ENCODE data around the gene SPACDR. TPM values are rescaled to one million over a fixed set of nuclear protein-coding genes. Genes with fewer than 3 reads are reported as not detected.

The SPACDR gene
- total and polyA plus RNA-seq, 2 donors (not counting 1 experiment from before 2014, with no cell fraction given) = 2.1 to 3.7 TPM

- peak; percentile 79 for ATAC-seq (ENCODE audit: low read depth)
- POLR2A ChIA-PET = interaction anchor here (0.6 to 0.9 kb wide), 2 partner anchors 93 to 246 kb away, joined by 3 read pairs; no protein-coding TSS in a partner anchor
Observed at GRCh38 chr7:100493476-100494264, 29.6 kb upstream of the SPACDR start.

More at GRCh38 chr7:100493476-100494264, 29.6 kb upstream of the SPACDR start:
- H4K20me1 ChIP-seq (ENCODE audit: control insufficient read depth, insufficient read depth, low read length, poor library complexity, severe bottlenecking) = no peaks in the 10 kb centered on the region
- H3K36me3 ChIP-seq (replicated peaks in 1 of 2; ENCODE audit: control extremely low read depth in 1 of 2, control insufficient read depth in 1 of 2, extremely low read depth in 1 of 2, insufficient read depth in 2 of 2, low read length in 1 of 2) = no peaks in the 10 kb centered on the region
- H3K27me3 ChIP-seq (replicated peaks in 1 of 4; ENCODE audit: control extremely low read depth in 1 of 4, control insufficient read depth in 3 of 4, insufficient read depth in 4 of 4, low read length in 3 of 4) = peaks cover 0 to 41% (median 9%) of the 10 kb centered on the region in 4 experiments
- H3K27ac Mint-ChIP-seq = no peak overlapping the region
- peak overlapping the region; percentile 64 for H3K4me3 Mint-ChIP-seq
- H3K4me2 ChIP-seq (replicated peaks; ENCODE audit: low read depth, low read length, poor library complexity, severe bottlenecking) = peak overlapping the region; percentile 83
- H3K9me3 ChIP-seq (ENCODE audit: control extremely low read depth in 1 of 3, control insufficient read depth in 2 of 3, insufficient read depth in 1 of 3, low read length in 2 of 3) = no peaks in the 10 kb centered on the region
- H3K4me3 ChIP-seq (ENCODE audit: control extremely low read depth in 1 of 5, extremely low read depth in 1 of 5, insufficient read depth in 1 of 5, low read depth in 2 of 5, low read length in 4 of 5) = peak overlapping the region in 3 of 5 experiments; percentile 11 to 50 (median 33)
- H3K9ac ChIP-seq (ENCODE audit: low read length) = peak overlapping the region; percentile 45
- CTCF ChIA-PET = interaction anchor here (1.0 to 3.5 kb wide), 8 partner anchors 11 to 141 kb away, joined by 3 to 21 read pairs (median 3); partner anchors contain the start of genes NYAP1 and TSC22D4
- 4% methylated on average over 49 of the region's 56 CpGs for WGBS (ENCODE audit: insufficient coverage)
- peak; percentile 58 for DNase-seq
- H3K4me1 Mint-ChIP-seq = peaks cover 11% of the 10 kb centered on the region
- TF ChIP-seq CTCF (IDR thresholded peaks at IDR 0.05) (no peak), EZH2 (IDR thresholded peaks at IDR 0.05; ENCODE audit: borderline replicate concordance, insufficient read depth, low read depth, low read length, poor library complexity, severe bottlenecking) (no peak)
- H3K4me1 ChIP-seq (ENCODE audit: control insufficient read depth in 2 of 2, insufficient read depth in 2 of 2, low read length in 2 of 2) = peaks cover 7 to 13% of the 10 kb centered on the region in 2 donors
- H3K27ac ChIP-seq (ENCODE audit: low read length in 2 of 2) = no peak overlapping the region
- peaks cover 32% of the 10 kb centered on the region for H3K27me3 Mint-ChIP-seq
- peak overlapping the region; percentile 62 for H2AFZ ChIP-seq (ENCODE audit: insufficient read depth, low read depth, low read length, poor library complexity, severe bottlenecking)
- intact Hi-C loops (cut with micrococcal nuclease) = no loop called here
- H3K79me2 ChIP-seq (ENCODE audit: control insufficient read depth, insufficient read depth, low read length) = no peaks in the 10 kb centered on the region
- no peaks in the 10 kb centered on the region for H3K9me3 Mint-ChIP-seq (ENCODE audit: insufficient read depth)
